Stimulated activated CD8-positive, alpha-beta memory T cell treated with anti-CD3 and anti-CD28 coated beads, Interleukin-12 subunit alpha, Interleukin-12 subunit beta, amount 100 ng/mL, for 4 hours (primary cell): ENCODE measurements around the gene BOLA3.
"Not testable (repeated sequence)": the region's sequence is repeated elsewhere in the genome, so short reads cannot be mapped to it uniquely, and the experiment has no call there.

ENCODE experiments used
- DNase-seq: peaks from one replicate; pipeline ENCODE4 v3.0.0-alpha.2; 2020; ENCODE audit warnings: low read depth

Gene BOLA3

GRCh38 chr2:74101574-74102300, 46.0 kb downstream of the BOLA3 start:
- no peak for DNase-seq

- DNase-seq: no peak
Measured at GRCh38 chr2:74100254-74101216, 47.2 kb downstream of the BOLA3 start.

GRCh38 chr2:74099835-74100234, 47.9 kb downstream of the BOLA3 start:
- no peak for DNase-seq

- no peak for DNase-seq
Measured at GRCh38 chr2:74099271-74099670, 48.4 kb downstream of the BOLA3 start.

- DNase-seq: no peak
Measured at GRCh38 chr2:74097574-74097973, 50.1 kb downstream of the BOLA3 start.

GRCh38 chr2:74096052-74096451, 51.7 kb downstream of the BOLA3 start:
- no peak for DNase-seq

GRCh38 chr2:74095632-74096031, 52.1 kb downstream of the BOLA3 start:
- no peak for DNase-seq

- DNase-seq: no peak
Measured at GRCh38 chr2:74094291-74094690, 53.4 kb downstream of the BOLA3 start.

- DNase-seq: no peak
Measured at GRCh38 chr2:74093840-74094239, 53.9 kb downstream of the BOLA3 start.

GRCh38 chr2:74093426-74093825, 54.3 kb downstream of the BOLA3 start:
- no peak for DNase-seq

- no peak for DNase-seq
Measured at GRCh38 chr2:74092275-74092674, 55.4 kb downstream of the BOLA3 start.

GRCh38 chr2:74091391-74091790, 56.3 kb downstream of the BOLA3 start:
- DNase-seq: no peak

GRCh38 chr2:74089816-74090745, 57.6 kb downstream of the BOLA3 start:
- DNase-seq: no peak

- DNase-seq: not testable (repeated sequence)
Measured at GRCh38 chr2:74088676-74089075, 59.0 kb downstream of the BOLA3 start.

- DNase-seq: no peak
Measured at GRCh38 chr2:74087696-74088095, 60.0 kb downstream of the BOLA3 start.

GRCh38 chr2:74086021-74086420, 61.7 kb downstream of the BOLA3 start:
- no peak for DNase-seq
